ENCODE results near the gene AIF1.

The AIF1 gene

DNA sequence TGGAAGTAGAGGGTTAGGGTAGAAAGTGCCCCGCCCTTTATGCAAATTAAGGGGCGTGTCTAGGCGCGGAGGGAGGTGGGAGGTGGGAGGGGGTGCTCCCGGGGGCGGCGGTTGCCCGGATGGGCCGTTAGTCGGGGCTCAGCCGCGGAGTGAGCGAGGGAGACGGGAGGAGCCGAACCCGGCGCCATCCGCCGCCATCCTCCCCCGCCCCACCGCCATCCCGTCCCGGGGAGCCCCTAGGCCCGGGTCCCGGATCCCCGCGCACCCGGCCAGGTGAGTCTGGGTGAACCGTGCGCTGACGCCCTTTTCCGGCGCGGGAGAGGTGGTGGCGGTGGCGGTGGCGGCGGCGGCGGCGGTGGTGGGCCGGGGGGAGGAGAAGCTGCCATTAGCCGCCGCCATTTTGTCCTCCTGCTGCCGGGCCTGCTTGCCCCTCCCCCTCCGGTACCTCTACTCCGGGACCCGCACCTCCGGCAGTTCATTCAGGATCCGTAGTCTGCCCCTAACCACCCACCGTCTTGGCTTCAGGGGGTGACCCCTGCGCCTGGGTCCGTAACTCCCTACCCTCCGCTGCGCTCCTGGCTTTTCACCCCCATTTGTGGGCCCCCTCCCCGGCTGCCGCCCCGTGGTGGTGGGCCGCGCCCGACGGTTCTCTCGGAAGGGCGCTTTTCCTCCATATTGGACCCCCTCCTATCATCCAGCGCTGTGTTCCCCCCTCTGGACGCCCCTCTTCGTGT lies 5.7 kb downstream of the AIF1 start, which contains the start of gene PRRC2A:
TSS of gene PRRC2A (plus strand) at position 130 of the 734 bp plus-strand sequence. CDS start 2,075 bp downstream, outside the sequence.
- peak; percentile 75 for DNase-seq (ENCODE audit: insufficient read length, low spot score)

GRCh38 chr6:31621320-31621939 lies 6.4 kb downstream of the AIF1 start:
- DNase-seq (ENCODE audit: insufficient read length, low spot score) (no peak), FAIRE-seq (no peak)
- TF ChIP-seq POLR2A (IDR thresholded peaks at IDR 0.05; ENCODE audit: low read depth, low read length), result no peak
- TF ChIP-seq PAX5 (IDR thresholded peaks at IDR 0.05; ENCODE audit: insufficient read depth, low read length, severe bottlenecking), result no peak
- no peak for TF ChIP-seq SPI1 (IDR thresholded peaks at IDR 0.05; ENCODE audit: low read depth, low read length)
- no peak for TF ChIP-seq POLR2AphosphoS5 (IDR thresholded peaks at IDR 0.05; ENCODE audit: low read depth, low read length)
- no peak for TF ChIP-seq POU2F2 (IDR thresholded peaks at IDR 0.05; ENCODE audit: low read depth, low read length)
- no peak for TF ChIP-seq TAF1 (IDR thresholded peaks at IDR 0.05; ENCODE audit: low read depth, low read length)

More for the DNA sequence above, 5.7 kb downstream of the AIF1 start, which contains the start of gene PRRC2A:
- TF ChIP-seq POLR2AphosphoS5 (IDR thresholded peaks at IDR 0.05; ENCODE audit: low read depth, low read length) (peak; percentile 82), POLR2A (IDR thresholded peaks at IDR 0.05; ENCODE audit: low read depth, low read length) (peak; percentile 24), TAF1 (IDR thresholded peaks at IDR 0.05; ENCODE audit: low read depth, low read length) (peak; percentile 93), PAX5 (IDR thresholded peaks at IDR 0.05; ENCODE audit: insufficient read depth, low read length, severe bottlenecking) (peak; percentile 3), SPI1 (IDR thresholded peaks at IDR 0.05; ENCODE audit: low read depth, low read length) (no peak), POU2F2 (IDR thresholded peaks at IDR 0.05; ENCODE audit: low read depth, low read length) (0 out of 2 replicates have a peak, but pooled peaks have one; percentile 87)
- FAIRE-seq, result peak; percentile 40

- TF ChIP-seq SPI1 (IDR thresholded peaks at IDR 0.05; ENCODE audit: low read depth, low read length), result no peak
- no peak for TF ChIP-seq POLR2A (IDR thresholded peaks at IDR 0.05; ENCODE audit: low read depth, low read length)
- no peak for TF ChIP-seq TAF1 (IDR thresholded peaks at IDR 0.05; ENCODE audit: low read depth, low read length)
- TF ChIP-seq PAX5 (IDR thresholded peaks at IDR 0.05; ENCODE audit: insufficient read depth, low read length, severe bottlenecking), result no peak
- no peak for TF ChIP-seq POLR2AphosphoS5 (IDR thresholded peaks at IDR 0.05; ENCODE audit: low read depth, low read length)
- no peak for TF ChIP-seq POU2F2 (IDR thresholded peaks at IDR 0.05; ENCODE audit: low read depth, low read length)
- no peak for FAIRE-seq
- DNase-seq (ENCODE audit: insufficient read length, low spot score), result no peak
These were observed 7.0 kb downstream of the AIF1 start for GRCh38 chr6:31621991-31622390.

GRCh38 chr6:31622684-31623091 lies 7.7 kb downstream of the AIF1 start:
- DNase-seq (ENCODE audit: insufficient read length, low spot score) (no peak), FAIRE-seq (no peak)
- TF ChIP-seq SPI1 (IDR thresholded peaks at IDR 0.05; ENCODE audit: low read depth, low read length), result no peak
- TF ChIP-seq POU2F2 (IDR thresholded peaks at IDR 0.05; ENCODE audit: low read depth, low read length), result no peak
- no peak for TF ChIP-seq TAF1 (IDR thresholded peaks at IDR 0.05; ENCODE audit: low read depth, low read length)
- TF ChIP-seq POLR2A (IDR thresholded peaks at IDR 0.05; ENCODE audit: low read depth, low read length), result no peak
- TF ChIP-seq PAX5 (IDR thresholded peaks at IDR 0.05; ENCODE audit: insufficient read depth, low read length, severe bottlenecking), result no peak
- no peak for TF ChIP-seq POLR2AphosphoS5 (IDR thresholded peaks at IDR 0.05; ENCODE audit: low read depth, low read length)

DNA sequence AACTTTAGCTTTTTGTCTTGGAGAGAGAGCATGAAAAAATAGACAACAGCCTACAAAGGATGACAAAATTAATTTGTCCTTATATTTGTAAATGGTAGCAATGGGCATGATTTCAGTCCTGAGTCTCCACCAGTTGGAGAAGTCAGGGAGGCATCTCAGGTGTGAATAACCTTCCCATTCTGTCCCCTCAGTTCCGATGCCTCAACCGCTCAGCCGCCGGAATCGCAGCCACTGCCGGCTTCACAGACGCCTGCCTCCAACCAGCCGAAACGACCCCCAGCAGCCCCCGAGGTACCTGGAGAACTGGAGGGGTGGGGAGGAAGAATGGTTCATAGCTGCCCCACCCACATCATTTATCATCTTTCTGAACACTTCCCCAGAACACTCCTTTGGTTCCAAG lies 9.0 kb downstream of the AIF1 start:
- DNase-seq (ENCODE audit: insufficient read length, low spot score) (no peak), FAIRE-seq (no peak)

DNA sequence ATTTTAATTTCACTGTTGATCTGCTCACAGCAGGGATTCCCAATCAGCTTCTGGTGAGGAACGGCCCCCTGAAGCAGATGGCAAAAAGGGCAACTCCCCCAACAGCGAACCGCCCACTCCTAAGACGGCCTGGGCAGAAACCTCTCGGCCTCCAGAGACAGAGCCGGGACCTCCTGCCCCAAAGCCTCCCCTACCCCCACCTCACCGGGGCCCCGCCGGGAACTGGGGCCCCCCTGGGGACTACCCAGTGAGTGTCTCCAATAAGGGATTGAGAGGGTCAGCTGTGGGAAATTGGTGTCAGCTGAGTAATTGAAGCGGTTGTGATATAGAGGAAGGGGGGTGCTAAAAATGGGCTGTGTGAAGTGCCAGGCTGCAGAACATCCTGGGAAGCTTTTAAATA lies 11.9 kb downstream of the AIF1 start:
- TF ChIP-seq PAX5 (IDR thresholded peaks at IDR 0.05; ENCODE audit: insufficient read depth, low read length, severe bottlenecking), result no peak
- TF ChIP-seq POLR2AphosphoS5 (IDR thresholded peaks at IDR 0.05; ENCODE audit: low read depth, low read length), result no peak
- TF ChIP-seq POLR2A (IDR thresholded peaks at IDR 0.05; ENCODE audit: low read depth, low read length), result no peak
- TF ChIP-seq TAF1 (IDR thresholded peaks at IDR 0.05; ENCODE audit: low read depth, low read length), result no peak
- TF ChIP-seq SPI1 (IDR thresholded peaks at IDR 0.05; ENCODE audit: low read depth, low read length), result no peak
- no peak for TF ChIP-seq POU2F2 (IDR thresholded peaks at IDR 0.05; ENCODE audit: low read depth, low read length)
- no peak for DNase-seq (ENCODE audit: insufficient read length, low spot score)
- FAIRE-seq, result no peak

More for the DNA sequence above, 9.0 kb downstream of the AIF1 start:
- TF ChIP-seq PAX5 (IDR thresholded peaks at IDR 0.05; ENCODE audit: insufficient read depth, low read length, severe bottlenecking) (no peak), POLR2A (IDR thresholded peaks at IDR 0.05; ENCODE audit: low read depth, low read length) (no peak), TAF1 (IDR thresholded peaks at IDR 0.05; ENCODE audit: low read depth, low read length) (no peak)

DNA sequence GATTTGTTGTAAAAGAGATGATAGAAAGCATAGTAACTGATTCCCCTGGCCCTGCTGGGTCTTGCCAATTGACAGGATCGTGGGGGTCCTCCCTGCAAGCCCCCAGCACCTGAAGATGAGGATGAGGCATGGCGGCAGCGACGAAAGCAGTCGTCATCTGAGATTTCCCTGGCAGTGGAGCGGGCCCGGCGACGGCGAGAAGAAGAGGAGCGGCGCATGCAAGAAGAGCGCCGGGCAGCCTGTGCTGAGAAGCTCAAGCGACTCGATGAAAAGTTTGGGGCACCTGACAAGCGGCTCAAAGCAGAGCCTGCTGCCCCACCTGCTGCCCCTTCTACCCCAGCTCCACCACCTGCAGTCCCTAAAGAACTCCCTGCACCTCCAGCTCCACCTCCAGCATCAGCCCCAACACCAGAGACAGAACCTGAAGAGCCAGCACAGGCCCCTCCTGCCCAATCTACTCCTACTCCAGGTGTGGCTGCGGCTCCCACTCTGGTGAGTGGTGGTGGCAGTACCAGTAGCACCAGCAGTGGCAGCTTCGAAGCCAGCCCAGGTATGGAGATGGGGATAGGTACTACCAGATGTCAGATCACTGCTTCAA lies 12.8 kb downstream of the AIF1 start:
- FAIRE-seq, result no peak
- no peak for DNase-seq (ENCODE audit: insufficient read length, low spot score)
- TF ChIP-seq SPI1 (IDR thresholded peaks at IDR 0.05; ENCODE audit: low read depth, low read length) (no peak), POLR2AphosphoS5 (IDR thresholded peaks at IDR 0.05; ENCODE audit: low read depth, low read length) (0 out of 2 replicates have a peak, but pooled peaks have one; percentile 39), POLR2A (IDR thresholded peaks at IDR 0.05; ENCODE audit: low read depth, low read length) (peak; percentile 33; the same call in 1 of the 2 replicates), PAX5 (IDR thresholded peaks at IDR 0.05; ENCODE audit: insufficient read depth, low read length, severe bottlenecking) (no peak)

DNA sequence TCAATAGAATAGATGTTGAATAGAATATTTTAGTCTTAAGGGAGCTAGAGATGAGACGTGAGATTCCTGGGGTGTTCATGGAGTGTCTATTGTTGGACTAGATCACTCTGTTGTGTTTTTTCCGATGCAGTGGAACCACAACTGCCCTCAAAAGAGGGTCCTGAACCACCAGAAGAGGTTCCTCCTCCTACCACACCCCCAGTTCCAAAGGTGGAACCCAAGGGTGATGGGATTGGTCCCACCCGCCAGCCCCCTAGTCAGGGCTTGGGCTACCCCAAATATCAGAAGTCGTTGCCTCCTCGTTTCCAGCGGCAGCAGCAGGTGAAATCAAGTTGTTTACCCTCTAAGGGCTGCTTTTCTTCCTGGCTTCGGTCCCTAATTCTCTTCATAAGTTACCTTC lies 14.0 kb downstream of the AIF1 start:
- no peak for FAIRE-seq
- DNase-seq (ENCODE audit: insufficient read length, low spot score), result no peak
- TF ChIP-seq PAX5 (IDR thresholded peaks at IDR 0.05; ENCODE audit: insufficient read depth, low read length, severe bottlenecking), result no peak
- peak; percentile 49; the same call in 1 of the 2 replicates for TF ChIP-seq POLR2A (IDR thresholded peaks at IDR 0.05; ENCODE audit: low read depth, low read length)

DNA sequence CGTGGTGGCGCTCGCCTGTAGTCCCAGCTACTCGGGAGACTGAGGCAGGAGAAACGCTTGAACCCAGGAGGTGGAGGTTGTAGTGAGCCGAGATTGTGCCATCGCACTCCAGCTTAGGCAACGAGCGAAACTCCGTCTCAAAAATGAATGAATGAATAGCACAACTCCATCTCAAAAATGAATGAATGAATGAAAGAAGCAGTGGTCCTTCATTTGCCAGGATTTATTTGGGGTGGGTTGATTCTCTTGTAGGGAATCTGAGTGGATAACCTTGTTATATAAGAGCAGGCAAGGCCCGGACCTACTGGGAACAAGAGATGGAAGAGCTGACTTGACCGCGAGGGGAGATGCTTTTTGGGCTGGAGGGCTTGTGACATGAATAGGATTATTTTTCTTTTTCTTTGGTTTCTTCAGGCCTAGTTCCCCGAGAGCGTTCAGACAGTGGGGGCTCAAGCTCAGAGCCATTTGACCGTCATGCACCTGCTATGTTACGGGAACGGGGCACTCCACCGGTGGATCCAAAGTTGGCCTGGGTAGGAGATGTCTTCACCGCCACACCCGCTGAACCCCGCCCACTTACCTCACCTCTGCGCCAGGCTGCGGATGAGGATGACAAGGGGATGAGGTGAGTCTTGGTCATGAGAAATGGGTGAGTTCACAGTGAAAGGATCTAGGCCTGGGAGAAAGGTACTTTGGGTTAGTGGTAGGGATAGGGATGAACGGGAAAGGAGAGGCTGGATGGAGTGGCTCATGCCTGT lies 15.3 kb downstream of the AIF1 start:
- DNase-seq (ENCODE audit: insufficient read length, low spot score), result no peak
- 0 out of 2 replicates have a peak, but pooled peaks have one; percentile 12 for TF ChIP-seq POU2F2 (IDR thresholded peaks at IDR 0.05; ENCODE audit: low read depth, low read length)
- no peak for TF ChIP-seq TAF1 (IDR thresholded peaks at IDR 0.05; ENCODE audit: low read depth, low read length)
- TF ChIP-seq POLR2AphosphoS5 (IDR thresholded peaks at IDR 0.05; ENCODE audit: low read depth, low read length), result 0 out of 2 replicates have a peak, but pooled peaks have one; percentile 49
- FAIRE-seq, result no peak
